B cell (primary cell): ENCODE measurements around the gene ELFN2.

Experiments
- EZH2 ChIP-seq: IDR thresholded peaks from 2 replicates; pipeline ENCODE4 v1.6.1; 2012; ENCODE audit warnings: borderline replicate concordance, low read depth, mild to moderate bottlenecking, moderate library complexity, low read length; ENCODE audit not compliant: insufficient read depth, poor library complexity, severe bottlenecking
- TF ChIP-seq, protein P1 (sequence below): fragments of 200-600 bp; IDR thresholded peaks from one replicate; pipeline ENCODE4 v1.8.0; 2022; ENCODE audit warnings: antibody characterized with exemption, mild to moderate bottlenecking

DNA sequence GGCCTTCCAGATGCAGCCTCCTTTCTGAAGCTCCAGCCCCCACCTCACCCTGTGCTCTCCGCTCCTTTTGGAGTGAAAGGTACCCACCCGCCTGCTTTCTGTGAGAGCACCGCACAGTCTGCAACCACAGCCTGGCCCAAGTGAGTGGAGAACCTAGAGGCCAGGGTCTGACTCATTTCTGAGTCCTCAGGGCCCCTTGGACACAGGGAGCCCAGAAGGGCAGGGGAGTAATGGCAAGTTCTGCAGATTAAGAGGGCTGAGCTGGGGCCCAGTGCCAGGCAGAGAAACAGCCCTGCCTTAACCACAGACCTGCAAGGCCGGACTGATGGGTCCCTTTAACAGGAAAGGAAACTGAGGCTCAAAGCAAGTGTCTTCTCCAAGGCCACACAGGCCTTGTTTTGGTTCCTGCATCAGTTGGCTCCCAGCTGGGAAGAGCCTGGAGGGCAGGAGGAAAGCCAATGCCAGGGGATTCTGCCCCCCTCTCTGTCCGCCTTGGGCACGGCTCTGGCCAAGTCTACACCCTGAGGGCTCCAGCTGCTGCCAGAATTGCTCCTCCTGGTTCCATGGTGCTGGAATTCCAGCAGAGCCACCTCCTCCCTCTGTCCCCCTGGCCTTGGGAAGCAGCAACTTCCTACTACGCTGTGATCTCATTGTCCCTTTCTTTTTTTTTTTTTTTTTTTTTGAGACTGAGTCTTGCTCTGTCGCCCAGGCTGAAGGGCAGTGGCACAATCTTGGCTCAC, 89.9 kb downstream of the ELFN2 start:
- TF ChIP-seq EZH2, result no peak
- TF ChIP-seq, protein P1, sequence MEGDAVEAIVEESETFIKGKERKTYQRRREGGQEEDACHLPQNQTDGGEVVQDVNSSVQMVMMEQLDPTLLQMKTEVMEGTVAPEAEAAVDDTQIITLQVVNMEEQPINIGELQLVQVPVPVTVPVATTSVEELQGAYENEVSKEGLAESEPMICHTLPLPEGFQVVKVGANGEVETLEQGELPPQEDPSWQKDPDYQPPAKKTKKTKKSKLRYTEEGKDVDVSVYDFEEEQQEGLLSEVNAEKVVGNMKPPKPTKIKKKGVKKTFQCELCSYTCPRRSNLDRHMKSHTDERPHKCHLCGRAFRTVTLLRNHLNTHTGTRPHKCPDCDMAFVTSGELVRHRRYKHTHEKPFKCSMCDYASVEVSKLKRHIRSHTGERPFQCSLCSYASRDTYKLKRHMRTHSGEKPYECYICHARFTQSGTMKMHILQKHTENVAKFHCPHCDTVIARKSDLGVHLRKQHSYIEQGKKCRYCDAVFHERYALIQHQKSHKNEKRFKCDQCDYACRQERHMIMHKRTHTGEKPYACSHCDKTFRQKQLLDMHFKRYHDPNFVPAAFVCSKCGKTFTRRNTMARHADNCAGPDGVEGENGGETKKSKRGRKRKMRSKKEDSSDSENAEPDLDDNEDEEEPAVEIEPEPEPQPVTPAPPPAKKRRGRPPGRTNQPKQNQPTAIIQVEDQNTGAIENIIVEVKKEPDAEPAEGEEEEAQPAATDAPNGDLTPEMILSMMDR, result no peak
